Medulla oblongata (tissue), 1 donor: Measurements from ENCODE around the gene SVEP1.

Source experiments
- DNase-seq: peaks from one replicate; pipeline ENCODE4 v3.0.0-alpha.2; 2015; ENCODE audit errors: extremely low spot score

The SVEP1 gene

DNA sequence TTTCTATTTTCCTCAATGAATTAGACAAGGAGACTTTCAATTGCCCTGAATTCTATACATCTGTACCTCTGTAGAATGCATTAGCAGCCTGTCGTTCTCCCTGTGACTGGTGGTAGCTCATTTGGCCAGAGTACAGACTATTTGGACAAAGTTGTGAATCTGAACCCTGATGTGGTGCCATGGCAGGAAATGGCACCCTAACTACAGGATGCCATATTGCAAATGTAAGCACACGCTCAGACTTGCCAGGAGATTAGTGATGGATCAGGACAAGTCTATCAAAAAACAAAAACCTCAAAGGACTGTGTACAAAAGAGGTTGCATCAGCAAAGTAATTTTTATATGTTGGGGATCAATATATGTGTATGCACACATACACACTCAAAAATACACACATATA is 58.3 kb downstream of the SVEP1 start:
- DNase-seq: no peak

DNA sequence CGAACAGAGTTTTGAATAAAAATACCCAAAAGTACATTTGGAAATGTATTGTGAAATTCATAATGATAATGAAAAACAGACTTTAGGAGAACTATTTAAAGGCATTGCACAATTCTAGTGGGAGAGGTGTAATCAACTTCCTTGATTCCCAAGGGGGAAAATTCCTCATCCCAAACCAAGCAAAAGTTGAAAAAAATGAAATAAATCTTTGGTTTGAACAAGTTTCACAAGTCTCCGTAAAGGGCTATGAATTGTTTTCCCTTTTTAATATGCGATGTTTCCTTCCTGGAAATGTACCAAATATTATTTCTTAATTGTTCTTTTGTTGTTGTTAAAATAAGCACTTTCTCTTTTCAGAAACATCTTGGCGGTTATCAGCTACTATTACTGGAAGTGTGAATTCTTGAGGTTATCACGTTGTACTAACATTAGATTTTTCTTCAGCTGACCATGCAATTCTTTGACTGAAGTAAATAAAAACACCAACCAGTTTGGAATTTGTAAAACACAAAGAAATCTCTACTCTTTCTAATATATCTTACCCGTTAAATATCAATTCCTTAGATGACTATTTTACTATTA is 59.3 kb downstream of the SVEP1 start:
- no peak for DNase-seq

DNA sequence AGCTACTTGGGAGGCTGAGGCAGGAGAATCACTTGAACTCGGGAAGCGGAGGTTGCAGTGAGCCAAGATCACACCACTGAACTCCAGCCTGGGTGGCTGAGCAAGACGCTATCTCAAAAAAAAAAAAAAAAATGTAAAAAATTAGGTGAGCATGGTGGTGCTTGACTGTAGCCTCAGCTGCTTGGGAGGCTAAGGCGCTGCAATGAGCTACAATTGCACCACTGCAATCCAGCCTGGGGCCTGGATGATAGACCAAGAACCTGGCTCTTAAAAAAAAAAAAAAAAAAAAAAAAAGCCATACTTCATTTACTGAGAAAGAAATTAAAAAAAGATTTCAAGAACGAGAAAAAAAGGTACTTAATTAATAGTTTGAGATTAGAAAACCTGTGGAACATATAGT is 62.1 kb downstream of the SVEP1 start:
- no peak for DNase-seq

DNA sequence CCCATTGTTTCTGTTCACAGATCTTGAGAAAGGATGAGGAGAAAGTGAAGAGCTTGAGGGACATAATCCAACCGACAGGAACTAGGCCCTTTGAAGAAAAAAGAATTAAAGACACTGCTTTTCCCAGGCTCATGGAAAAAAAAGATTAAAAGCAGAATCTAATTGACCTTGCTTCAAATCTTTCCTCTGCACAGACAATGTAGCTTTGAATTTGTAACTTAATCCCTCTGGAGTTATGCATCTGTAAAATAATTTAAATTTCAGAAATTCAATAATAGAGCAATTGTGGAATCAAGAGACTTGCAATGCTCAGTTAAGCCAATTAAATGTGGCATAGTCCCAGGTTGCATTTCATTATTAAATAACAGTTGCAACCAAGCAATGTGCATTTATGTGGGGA is 64.6 kb downstream of the SVEP1 start:
- no peak for DNase-seq

DNA sequence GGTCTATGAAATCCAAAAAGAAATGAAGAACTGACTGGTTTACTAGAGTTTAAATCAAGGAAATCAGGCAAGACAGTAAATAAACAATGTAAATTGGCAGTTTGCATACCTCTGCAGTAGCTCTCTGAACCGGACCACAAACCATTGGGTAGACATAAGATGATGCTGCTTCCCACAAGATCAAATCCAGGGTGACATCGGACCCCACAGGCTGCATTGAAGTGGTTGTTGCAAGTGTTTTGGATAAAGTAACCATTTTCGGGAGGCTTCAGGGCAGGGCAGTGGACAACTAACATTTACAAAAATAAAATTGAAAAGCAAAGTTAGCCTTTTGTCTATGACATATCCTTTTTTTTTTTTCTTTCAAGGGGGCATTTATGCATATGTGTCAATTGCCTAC is 66.7 kb downstream of the SVEP1 start:
- DNase-seq: no peak

DNA sequence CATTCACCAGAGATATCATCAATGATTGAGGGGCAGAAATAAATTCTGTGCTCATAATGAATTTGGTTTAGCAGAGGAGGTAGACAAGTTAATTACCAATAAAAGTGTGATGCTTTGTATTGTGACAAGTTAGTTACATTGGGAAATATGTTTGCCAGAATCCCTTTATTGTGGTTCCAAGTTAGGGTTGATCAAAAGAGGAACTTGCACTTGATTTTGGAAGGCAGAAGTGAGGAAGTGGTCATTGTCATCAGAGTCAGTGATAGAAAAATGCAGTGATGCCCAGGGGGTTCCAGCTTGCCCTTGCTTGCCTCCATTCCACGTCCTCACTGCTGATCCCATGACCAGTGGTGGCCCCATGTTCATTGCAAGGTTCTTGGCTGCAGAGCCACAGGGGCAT is 69.7 kb downstream of the SVEP1 start:
- no peak for DNase-seq

DNA sequence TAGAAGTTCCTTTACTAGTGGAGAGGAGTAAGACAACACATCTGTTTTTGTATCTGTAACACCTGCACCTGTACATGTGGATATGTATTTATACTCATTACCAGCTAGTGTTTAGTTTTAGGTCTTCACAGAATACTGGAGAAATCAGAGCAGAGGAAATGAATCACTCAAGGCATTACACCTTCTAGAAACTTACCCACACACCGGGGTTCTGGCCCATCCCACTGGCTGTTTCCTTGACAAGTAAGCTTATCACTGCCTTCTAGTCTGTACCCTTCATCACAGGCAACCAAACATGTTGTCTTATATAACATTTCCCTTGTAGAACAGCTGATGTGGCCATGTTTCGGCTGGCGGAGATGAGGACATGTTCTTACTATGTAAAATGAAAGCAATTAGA is 76.7 kb downstream of the SVEP1 start:
- DNase-seq: no peak

DNA sequence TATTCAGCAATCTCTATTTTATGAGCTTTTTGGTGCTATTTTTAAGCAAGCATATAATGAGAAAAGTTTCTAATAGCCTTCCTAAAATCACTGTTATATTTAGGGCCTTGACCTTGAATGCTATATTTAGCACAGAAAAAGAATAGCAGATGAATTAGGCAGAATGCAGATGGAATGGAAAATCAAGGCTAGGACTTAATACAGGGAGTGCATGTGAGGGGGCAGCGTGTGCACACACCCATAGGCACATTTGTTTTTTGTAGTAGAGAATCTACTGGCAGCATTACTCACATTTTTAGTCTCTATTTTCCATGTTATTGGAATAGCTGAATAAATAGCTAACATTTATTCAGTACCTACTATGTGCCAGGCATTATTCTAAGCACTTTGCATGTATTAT is 79.9 kb downstream of the SVEP1 start:
- DNase-seq: no peak

DNA sequence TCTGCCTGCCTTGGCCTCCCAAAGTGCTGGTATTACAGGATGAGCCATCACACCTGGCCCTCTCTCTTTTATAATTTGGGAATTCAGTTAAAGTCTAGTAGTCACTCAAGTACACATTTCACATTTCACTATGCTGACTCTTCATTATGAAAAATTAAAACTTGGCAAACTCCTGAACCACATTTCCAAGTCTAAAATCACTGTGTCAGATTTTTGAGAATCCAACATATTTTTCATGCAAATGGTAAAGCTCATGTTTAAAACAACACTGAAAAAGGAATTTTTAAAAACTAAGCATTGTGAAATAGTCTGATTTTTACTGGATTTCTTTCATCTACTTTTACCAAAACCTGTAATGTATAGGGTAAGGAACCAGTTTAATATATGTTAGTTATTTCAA is 92.3 kb downstream of the SVEP1 start:
- DNase-seq: no peak

DNA sequence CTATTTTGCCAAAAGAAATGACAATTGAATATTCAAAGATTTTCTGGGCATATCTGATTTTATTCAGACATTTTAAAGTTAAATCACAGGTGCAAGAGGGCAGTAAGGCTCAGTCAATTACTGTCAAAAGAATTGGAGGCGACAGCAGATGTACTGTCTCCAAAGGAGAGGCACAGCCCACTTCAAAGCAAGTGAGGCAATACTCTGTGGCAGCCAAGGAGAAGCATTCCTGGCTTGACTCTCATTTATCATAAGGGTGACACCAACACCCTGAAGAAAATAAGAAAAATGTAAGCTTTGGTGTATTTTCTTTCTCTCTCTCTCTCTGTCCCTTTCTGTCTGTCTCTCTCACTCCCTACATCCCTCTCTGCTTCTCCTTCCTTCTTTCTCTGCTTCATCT is 93.3 kb downstream of the SVEP1 start:
- no peak for DNase-seq

DNA sequence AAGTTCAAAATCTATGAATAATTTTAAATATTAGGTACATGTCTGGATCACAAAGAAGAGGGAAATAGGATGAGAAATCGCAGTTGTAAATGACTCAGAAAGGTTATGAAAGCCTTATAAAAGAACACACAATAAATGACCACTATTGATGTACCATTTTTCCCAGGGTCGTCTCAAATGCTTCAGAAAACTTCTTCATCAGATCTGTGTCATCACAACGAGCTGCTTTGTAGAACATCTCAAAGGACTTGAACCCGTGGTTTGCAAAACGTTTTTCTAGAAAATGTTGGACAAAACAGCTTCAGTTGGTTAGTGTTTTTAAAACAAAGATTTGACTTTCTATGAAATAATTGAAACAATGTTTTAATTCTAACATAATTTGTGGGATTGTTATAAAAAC is 100.1 kb downstream of the SVEP1 start:
- DNase-seq: no peak

DNA sequence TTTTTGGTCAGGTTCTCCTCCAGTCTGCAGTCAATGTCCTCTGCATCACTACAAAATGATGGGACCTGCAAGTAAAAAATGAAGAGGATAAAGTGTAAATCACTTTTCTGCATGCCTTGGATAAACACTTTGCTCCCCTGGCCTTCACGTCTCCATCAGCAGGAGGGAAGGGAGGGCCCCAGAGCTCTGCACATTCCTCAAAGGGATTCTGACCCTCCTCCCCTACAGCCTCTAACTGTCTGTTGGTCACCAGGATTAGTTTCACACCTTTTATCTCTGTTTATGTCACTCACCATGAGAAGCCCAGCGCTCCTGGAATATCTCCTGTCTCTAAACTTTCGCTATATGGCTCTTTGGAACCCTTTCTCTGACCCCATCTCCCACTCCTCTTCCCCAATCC is 103.3 kb downstream of the SVEP1 start:
- DNase-seq: no peak

DNA sequence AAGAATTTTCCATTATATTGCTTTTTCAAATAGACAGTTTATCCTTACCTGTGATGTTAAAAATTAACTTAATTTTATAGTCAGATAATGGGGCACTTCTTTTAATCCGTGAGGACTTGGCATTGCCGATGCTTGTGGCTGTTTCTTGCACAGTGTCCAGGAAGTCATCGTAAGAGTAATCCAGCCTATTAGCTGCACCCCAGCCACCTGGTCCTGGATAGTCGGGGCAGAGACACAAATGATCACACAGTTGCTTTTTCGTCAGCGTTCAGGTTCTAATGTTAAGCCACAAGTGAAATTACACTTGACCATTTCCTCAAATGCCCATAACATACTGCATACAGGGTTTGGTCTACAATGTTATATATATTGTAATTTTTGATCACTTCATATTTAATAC is 107.4 kb downstream of the SVEP1 start:
- DNase-seq: no peak

DNA sequence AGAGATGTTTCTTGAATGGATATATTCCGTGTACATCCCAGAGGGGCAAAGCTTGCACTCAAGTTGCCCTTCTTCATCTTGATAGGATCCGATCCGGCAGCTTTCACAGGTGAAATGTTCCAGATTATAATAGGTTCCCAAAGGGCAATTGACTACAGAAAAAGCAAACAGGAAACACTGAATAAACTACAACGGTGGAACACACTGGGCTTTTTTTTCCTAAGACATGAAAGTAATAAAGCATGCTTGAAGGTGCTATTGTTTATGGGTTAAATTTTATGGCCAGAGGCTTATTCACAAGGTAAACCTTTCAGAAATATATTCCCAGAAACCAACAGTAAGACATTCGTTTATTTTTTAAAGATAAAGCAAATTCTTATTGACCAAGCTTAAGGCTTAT is 110.6 kb downstream of the SVEP1 start:
- DNase-seq: no peak

DNA sequence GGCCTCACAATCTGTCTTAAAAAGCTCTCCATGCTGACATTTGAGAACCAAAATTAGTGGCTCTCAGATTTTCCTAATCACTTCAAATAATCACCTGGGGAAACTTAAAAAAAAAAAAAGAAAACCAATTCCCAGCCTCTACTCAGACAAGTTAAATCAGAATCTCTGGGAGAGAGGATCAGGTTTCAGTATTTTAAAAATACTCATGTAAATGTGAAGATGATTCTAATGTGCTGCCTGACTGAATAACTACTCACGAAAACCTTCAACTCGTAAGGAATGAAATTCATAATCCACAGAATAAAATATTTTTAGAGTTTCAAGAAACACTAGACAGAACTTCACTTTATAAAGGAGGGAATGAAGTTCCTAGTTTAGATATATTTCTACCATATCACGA is 114.4 kb downstream of the SVEP1 start:
- DNase-seq: no peak

DNA sequence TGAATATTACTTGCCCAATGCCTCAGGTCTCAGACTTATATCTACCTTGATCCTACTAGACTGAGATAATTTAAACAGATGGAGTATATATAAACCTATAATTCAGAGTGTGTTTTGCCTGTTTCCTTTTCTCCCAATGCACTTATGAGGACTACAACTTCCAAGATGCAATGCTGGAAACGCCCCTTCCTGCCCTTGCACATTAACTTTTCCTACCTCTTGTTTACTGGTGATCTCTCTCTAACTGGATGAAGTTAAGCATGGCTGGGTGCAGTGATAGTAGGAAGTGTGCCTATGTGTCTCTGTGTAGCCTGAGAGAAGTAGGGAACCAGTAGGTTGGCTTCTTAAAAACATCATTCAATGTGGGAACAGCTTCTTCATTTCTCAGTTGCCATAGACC is 115.2 kb downstream of the SVEP1 start:
- DNase-seq: no peak

DNA sequence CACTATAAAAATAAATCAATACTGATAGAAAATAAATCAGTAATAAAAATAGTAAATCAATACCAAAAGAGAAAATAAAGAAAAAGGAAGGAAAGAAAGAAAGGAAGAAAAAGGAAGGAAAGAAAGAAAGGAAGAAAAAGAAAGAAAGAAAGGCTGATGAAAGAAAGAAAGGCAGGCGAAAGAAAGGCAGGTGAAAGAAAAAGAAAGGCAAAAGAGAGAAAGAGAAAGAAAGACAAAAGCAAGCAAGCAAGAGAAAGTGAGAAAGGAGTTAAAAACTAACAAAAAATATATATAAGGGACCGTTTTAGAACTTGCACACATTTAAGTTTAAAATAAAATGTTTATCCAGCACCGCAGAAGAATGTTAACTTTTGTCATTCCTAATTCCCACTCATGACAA is 116.0 kb downstream of the SVEP1 start:
- DNase-seq: no peak

DNA sequence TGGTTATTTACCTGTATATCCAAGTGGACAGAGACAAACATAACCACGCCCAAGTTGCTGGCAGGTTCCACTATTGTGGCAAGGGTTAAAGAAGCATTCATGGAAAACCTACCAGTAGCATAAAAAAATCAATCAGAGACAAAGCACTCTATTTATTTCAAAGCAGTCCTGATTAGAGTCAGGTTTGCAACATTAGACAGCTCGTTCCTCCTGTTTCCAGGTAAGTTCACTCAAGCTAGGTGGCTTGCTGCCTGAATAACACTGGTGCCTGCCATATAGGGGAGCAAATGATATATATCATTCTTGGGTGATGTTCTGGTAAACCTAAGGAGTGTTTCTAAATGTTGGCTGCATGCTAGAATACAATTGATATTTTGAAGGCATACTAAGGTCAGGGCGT is 122.3 kb downstream of the SVEP1 start:
- DNase-seq: no peak

DNA sequence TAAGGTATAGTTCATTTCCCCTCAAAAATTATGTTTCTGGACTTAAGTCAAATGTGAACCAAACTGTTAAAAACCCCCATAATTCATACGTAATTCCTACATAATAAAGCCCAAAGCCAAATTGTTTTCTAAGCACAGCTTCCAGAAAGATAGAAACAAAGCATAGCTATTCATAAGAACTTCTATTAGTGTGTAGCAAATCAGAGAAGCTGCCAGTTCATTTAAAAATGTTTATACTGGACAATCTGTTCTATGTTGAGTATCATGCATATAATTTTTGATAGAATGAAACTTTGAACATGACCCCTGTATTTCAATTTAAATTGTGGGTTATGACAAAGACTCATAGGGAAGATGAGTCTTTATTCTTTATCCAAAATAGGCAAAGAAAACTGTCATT is 122.9 kb downstream of the SVEP1 start:
- DNase-seq: no peak

DNA sequence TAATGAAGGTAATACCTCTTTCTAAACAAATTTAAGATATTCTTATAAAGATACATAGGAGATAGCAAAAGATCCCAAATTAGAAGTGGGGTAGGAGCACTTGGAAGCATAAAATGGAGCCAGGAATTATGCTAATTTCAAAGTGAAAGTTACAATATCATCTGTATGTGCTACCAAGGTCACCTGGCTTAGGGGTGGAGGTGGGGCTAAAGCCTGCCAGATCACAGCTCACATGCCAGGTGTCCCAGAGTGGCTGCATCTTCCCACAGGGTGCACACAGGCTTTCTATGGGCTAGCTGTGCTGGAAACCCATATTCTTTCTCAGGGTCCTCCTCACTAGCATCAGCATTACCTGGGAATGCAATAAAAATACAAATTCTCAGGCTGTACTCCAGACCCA is 123.7 kb downstream of the SVEP1 start:
- no peak for DNase-seq

DNA sequence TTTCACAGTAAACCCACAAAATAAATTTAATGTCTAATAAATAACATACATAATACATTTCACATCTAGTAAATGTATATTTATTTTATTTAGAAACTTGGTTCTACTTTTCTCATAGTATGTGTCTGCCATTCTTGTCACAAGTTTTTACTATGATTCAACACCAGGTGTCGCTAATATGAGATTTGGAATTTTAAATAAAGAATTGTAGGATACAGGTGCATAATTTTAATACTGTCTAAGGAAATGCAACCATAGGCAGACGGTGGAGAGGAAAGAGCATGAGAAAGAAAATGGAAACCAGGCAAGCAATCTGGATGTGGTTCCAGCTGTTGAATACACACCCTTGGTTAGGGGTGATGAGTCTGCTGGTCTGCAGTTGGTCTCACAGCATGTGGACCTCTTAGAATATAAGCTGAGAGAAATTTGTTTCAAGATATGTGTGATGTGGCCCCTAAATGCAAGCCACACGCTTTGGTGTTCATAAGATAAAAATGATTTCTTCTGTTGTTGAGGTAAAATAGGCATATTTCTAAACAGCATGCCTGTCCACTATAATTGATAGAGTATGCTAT is 127.2 kb downstream of the SVEP1 start:
- DNase-seq: no peak

DNA sequence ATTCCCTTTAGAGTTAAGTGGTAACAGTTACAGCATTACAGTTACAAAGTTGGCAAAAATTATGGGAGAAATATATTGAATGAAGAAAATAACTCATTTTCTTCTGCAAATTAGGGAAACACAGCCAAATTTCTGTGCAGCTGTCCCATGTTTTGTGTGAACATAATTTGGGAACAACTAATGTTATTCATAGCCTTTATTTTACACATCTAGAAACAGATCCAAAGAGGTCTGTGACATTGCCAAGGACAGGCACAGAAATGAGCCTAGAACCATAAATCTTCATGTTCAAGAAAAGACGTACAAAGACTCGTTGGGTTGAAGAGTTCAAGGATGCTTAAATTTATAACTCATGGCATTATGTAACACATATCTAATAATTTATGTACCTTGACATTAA is 127.8 kb downstream of the SVEP1 start:
- DNase-seq: no peak

DNA sequence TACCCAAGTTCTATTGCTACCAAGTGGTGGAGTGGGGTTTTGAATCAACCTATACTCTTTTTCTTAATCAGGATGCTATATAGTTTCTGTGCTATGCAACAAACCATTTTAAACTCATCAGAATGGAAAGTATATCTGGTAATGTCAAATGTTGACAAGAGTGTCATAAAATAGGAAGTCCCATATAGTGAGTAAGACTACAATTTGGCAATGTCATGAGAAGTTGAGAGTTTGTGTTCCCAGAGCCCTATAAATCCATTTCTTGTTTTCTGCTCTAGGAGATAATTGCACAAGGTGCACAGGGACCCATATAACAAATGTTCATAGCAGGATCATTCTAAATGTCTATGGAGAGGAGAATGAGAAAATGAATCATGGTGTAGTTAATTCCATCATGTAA is 132.1 kb downstream of the SVEP1 start:
- no peak for DNase-seq

DNA sequence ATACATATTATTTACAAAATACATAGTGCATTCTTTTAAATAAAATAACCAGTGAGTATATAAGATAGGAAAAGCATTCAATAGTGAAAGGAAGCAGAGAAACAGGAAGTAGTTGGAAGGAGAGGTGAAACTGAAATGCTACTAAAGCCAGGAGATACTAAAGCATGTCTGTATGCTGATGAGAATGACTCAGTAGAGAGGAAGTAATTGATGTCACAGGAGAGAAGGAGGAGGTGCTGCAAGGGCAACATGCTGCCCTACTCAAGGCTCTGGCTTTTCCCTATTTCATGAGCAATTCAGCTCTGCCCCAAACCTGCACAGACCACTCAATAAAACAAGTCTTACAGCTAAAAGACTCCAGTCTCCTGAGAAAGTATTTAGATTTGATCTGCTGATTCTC is 133.4 kb downstream of the SVEP1 start:
- DNase-seq: no peak
